Metanephros (tissue), 2 donors: ENCODE measurements around the gene LEPROT. TPM values are rescaled to one million over a fixed set of nuclear protein-coding genes. Genes with fewer than 3 reads are reported as not detected.

Experiments used
- small RNA-seq: library from RNA; depleted of rRNA; stranded (forward); fragments of <200 nt; gene quantifications from one replicate; pipeline ENCODE3, GENCODE V24; 2014; ENCODE audit warnings: low replicate concordance
- total RNA-seq: library from RNA; depleted of rRNA; stranded (reverse); fragments of >200 nt; gene quantifications from one replicate; pipeline ENCODE4 v1.2.3, GENCODE V29; 2014

The LEPROT gene, protein sequence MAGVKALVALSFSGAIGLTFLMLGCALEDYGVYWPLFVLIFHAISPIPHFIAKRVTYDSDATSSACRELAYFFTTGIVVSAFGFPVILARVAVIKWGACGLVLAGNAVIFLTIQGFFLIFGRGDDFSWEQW
- 80.8 TPM for total RNA-seq

DNA sequence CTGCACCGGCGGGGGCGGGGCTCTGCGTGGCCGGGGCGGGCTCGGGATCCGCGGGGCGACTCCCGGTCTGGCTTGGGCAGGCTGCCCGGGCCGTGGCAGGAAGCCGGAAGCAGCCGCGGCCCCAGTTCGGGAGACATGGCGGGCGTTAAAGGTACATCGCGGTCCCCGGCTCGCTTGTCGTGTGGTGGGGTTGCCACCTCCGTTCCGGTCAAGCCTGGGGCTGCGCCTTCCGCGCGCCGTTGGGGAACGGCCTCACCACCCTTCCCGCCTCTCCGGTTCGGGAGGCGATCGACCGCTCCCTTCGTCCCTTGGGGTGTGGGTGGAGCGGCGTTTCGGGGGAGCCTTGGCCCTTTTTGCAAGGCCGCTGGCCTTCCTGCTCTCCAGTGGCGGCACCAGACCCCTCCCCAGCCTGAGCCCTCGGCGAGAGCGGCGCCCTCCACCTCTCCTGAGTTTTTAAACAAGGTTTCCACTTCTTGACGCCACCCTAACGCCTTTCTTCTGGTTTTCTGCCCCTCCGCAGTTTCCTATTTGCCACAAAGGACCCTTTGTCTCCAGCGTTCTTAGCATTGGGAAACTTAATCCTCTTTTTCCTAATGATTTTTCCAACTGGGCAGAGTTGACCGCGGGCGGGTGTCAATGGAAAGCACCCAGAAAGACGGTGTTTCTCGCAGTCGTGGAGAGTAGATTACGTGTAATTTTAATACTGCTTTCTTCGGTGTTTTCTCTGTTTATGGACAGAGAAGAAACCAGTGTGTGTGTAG, at the start of gene LEPROT, which contains the start of gene LEPR:
Gene LEPROT (plus strand): TSS at position 79 of the 761 bp plus-strand sequence. CDS start 57 bp downstream, at position 136.
Gene LEPR (plus strand): TSS at position 79 of the 761 bp plus-strand sequence. CDS start 144,898 bp downstream, outside the sequence.

Small RNA genes within 50 kb of the gene (small RNA-seq; reads per million reads assigned to genes)
- not detected for gene RNU2-15P

Other genes starting within 250 kb of the LEPROT start
- 6.7 TPM for gene DNAJC6, start 111.1 kb upstream of the LEPROT start, total RNA-seq
- gene LEPR, start within 50 bp of the LEPROT start, total RNA-seq = 13.5 TPM